ENCODE data around the gene S100Z. TPM values are rescaled to one million over a fixed set of nuclear protein-coding genes. Genes with fewer than 3 reads are reported as not detected.

The S100Z gene
- total RNA-seq, 1 donor from 2014 or later: not detected

GRCh38 chr5:76893294-76893693 is 43.5 kb downstream of the S100Z start:
- H3K27me3 Mint-ChIP-seq (ENCODE audit: low read depth, unreplicated experiment): peaks cover 6% of the 10 kb centered on the region
- H4K20me1 ChIP-seq (ENCODE audit: insufficient read depth, low read length): no peaks in the 10 kb centered on the region
- FAIRE-seq (no peak), DNase-seq (ENCODE audit: low read depth) (no peak)
- H3K4me3 Mint-ChIP-seq (ENCODE audit: unreplicated experiment): no peak overlapping the region
- H3K27me3 ChIP-seq (ENCODE audit: insufficient read depth, low read length): peaks cover 10% of the 10 kb centered on the region
- H3K36me3 Mint-ChIP-seq (ENCODE audit: low read depth, unreplicated experiment): no peaks in the 10 kb centered on the region
- no peaks in the 10 kb centered on the region for H3K79me2 ChIP-seq (ENCODE audit: insufficient read depth, low read length)
- no peaks in the 10 kb centered on the region for H3K4me1 ChIP-seq (ENCODE audit: insufficient read depth, low read length)
- no peaks in the 10 kb centered on the region for H3K9me3 ChIP-seq (ENCODE audit: insufficient read depth, low read depth, low read length)
- H3K4me2 ChIP-seq (ENCODE audit: low read length): no peak overlapping the region
- no peaks in the 10 kb centered on the region for H3K36me3 ChIP-seq (ENCODE audit: insufficient read depth, low read length)
- H2AFZ ChIP-seq (ENCODE audit: low read depth, low read length): no peak overlapping the region
- H3K27ac ChIP-seq (ENCODE audit: low read depth, low read length): no peak overlapping the region
- peaks cover 9% of the 10 kb centered on the region for H3K9me3 Mint-ChIP-seq (ENCODE audit: unreplicated experiment)
- H3K27ac Mint-ChIP-seq (ENCODE audit: unreplicated experiment): no peak overlapping the region
- no peak for TF ChIP-seq CTCF (IDR thresholded peaks at IDR 0.05; ENCODE audit: insufficient read depth, low read depth, low read length)
- TF ChIP-seq EZH2 (IDR thresholded peaks at IDR 0.05; ENCODE audit: insufficient read depth, low read length): no peak
- H3K4me3 ChIP-seq (ENCODE audit: insufficient read depth, low read depth, low read length): no peak overlapping the region
- H3K9ac ChIP-seq (ENCODE audit: low read length): no peak overlapping the region
- no peaks in the 10 kb centered on the region for H3K4me1 Mint-ChIP-seq (ENCODE audit: low read depth, unreplicated experiment)

- Mint-ChIP-seq H3K36me3 (ENCODE audit: low read depth, unreplicated experiment) (no peaks in the 10 kb centered on the region), H3K4me1 (ENCODE audit: low read depth, unreplicated experiment) (no peaks in the 10 kb centered on the region), H3K9me3 (ENCODE audit: unreplicated experiment) (peaks cover 29% of the 10 kb centered on the region), H3K27ac (ENCODE audit: unreplicated experiment) (no peak overlapping the region), H3K27me3 (ENCODE audit: low read depth, unreplicated experiment) (peaks cover 4% of the 10 kb centered on the region), H3K4me3 (ENCODE audit: unreplicated experiment) (no peak overlapping the region)
- Histone ChIP-seq H3K4me1 (ENCODE audit: insufficient read depth, low read length) (no peaks in the 10 kb centered on the region), H4K20me1 (ENCODE audit: insufficient read depth, low read length) (no peaks in the 10 kb centered on the region), H2AFZ (ENCODE audit: low read depth, low read length) (no peak overlapping the region), H3K79me2 (ENCODE audit: insufficient read depth, low read length) (no peaks in the 10 kb centered on the region), H3K4me3 (ENCODE audit: insufficient read depth, low read depth, low read length) (no peak overlapping the region), H3K27ac (ENCODE audit: low read depth, low read length) (no peak overlapping the region), H3K27me3 (ENCODE audit: insufficient read depth, low read length) (peaks cover 10% of the 10 kb centered on the region), H3K9me3 (ENCODE audit: insufficient read depth, low read depth, low read length) (no peaks in the 10 kb centered on the region), H3K9ac (ENCODE audit: low read length) (no peak overlapping the region), H3K4me2 (ENCODE audit: low read length) (no peak overlapping the region), H3K36me3 (ENCODE audit: insufficient read depth, low read length) (no peaks in the 10 kb centered on the region)
- DNase-seq (ENCODE audit: low read depth): no peak
- no peak for TF ChIP-seq CTCF (IDR thresholded peaks at IDR 0.05; ENCODE audit: insufficient read depth, low read depth, low read length)
- no peak for TF ChIP-seq EZH2 (IDR thresholded peaks at IDR 0.05; ENCODE audit: insufficient read depth, low read length)
- FAIRE-seq: no peak
Observed at GRCh38 chr5:76896196-76896595, 46.4 kb downstream of the S100Z start.

- Histone ChIP-seq H3K9ac (ENCODE audit: low read length) (no peak overlapping the region), H3K4me2 (ENCODE audit: low read length) (no peak overlapping the region), H3K27ac (ENCODE audit: low read depth, low read length) (no peak overlapping the region), H3K4me1 (ENCODE audit: insufficient read depth, low read length) (no peaks in the 10 kb centered on the region), H2AFZ (ENCODE audit: low read depth, low read length) (no peak overlapping the region), H3K36me3 (ENCODE audit: insufficient read depth, low read length) (no peaks in the 10 kb centered on the region), H3K79me2 (ENCODE audit: insufficient read depth, low read length) (no peaks in the 10 kb centered on the region), H4K20me1 (ENCODE audit: insufficient read depth, low read length) (no peaks in the 10 kb centered on the region), H3K9me3 (ENCODE audit: insufficient read depth, low read depth, low read length) (peaks cover 4% of the 10 kb centered on the region), H3K27me3 (ENCODE audit: insufficient read depth, low read length) (no peaks in the 10 kb centered on the region), H3K4me3 (ENCODE audit: insufficient read depth, low read depth, low read length) (no peak overlapping the region)
- Mint-ChIP-seq H3K27me3 (ENCODE audit: low read depth, unreplicated experiment) (no peaks in the 10 kb centered on the region), H3K9me3 (ENCODE audit: unreplicated experiment) (peaks cover 34% of the 10 kb centered on the region), H3K27ac (ENCODE audit: unreplicated experiment) (no peak overlapping the region), H3K4me1 (ENCODE audit: low read depth, unreplicated experiment) (no peaks in the 10 kb centered on the region), H3K36me3 (ENCODE audit: low read depth, unreplicated experiment) (no peaks in the 10 kb centered on the region), H3K4me3 (ENCODE audit: unreplicated experiment) (no peak overlapping the region)
- TF ChIP-seq EZH2 (IDR thresholded peaks at IDR 0.05; ENCODE audit: insufficient read depth, low read length) (no peak), CTCF (IDR thresholded peaks at IDR 0.05; ENCODE audit: insufficient read depth, low read depth, low read length) (no peak)
- DNase-seq (ENCODE audit: low read depth) (no peak), FAIRE-seq (no peak)
Observed at GRCh38 chr5:76901522-76901921, 51.7 kb downstream of the S100Z start.

All from astrocyte (in vitro differentiated cells and primary cell).